ENCODE data around the gene MAP7. TPM values are rescaled to one million over a fixed set of nuclear protein-coding genes. Genes with fewer than 3 reads are reported as not detected.

The MAP7 gene
- total and polyA plus RNA-seq, 4 donors, result 3.2 to 17.5 (median 8.3) TPM

GRCh38 chr6:136326038-136326553, 224.1 kb downstream of the MAP7 start:
- 73% methylated on average over 8 of the region's 8 CpGs for WGBS
- Histone ChIP-seq H3K36me3 (ENCODE audit: control insufficient read depth in 4 of 4, insufficient read depth in 3 of 4, low read depth in 1 of 4, low read length in 3 of 4) (no peaks in the 10 kb centered on the region), H3K9ac (ENCODE audit: low read depth in 1 of 2, low read length in 2 of 2) (no peak overlapping the region), H3K27ac (ENCODE audit: low read depth in 1 of 2, low read length in 2 of 2) (no peak overlapping the region), H3K27me3 (ENCODE audit: control insufficient read depth in 4 of 4, insufficient read depth in 4 of 4, low read length in 3 of 4) (no peaks in the 10 kb centered on the region), H3K4me1 (ENCODE audit: control insufficient read depth in 4 of 4, insufficient read depth in 4 of 4, low read length in 3 of 4) (no peaks in the 10 kb centered on the region), H3K9me3 (ENCODE audit: control insufficient read depth in 4 of 4, low read length in 3 of 4) (no peaks in the 10 kb centered on the region), H3K4me3 (ENCODE audit: low read depth in 1 of 3, low read length in 3 of 3) (no peak overlapping the region)
- DNase-seq (ENCODE audit: low spot score), result no peak
- TF ChIP-seq ZBTB33 (IDR thresholded peaks at IDR 0.05), result no peak
- no peak for TF ChIP-seq GABPA (IDR thresholded peaks at IDR 0.05 in 1 of 2, conservative IDR thresholded peaks at IDR 0.05 in 1 of 2)
- TF ChIP-seq, protein P1, sequence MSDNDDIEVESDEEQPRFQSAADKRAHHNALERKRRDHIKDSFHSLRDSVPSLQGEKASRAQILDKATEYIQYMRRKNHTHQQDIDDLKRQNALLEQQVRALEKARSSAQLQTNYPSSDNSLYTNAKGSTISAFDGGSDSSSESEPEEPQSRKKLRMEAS (IDR thresholded peaks at IDR 0.05), result no peak
- TF ChIP-seq CTCF (IDR thresholded peaks at IDR 0.05; ENCODE audit: low read depth, low read length, missing input control), result no peak
- no peak for TF ChIP-seq ATF3 (IDR thresholded peaks at IDR 0.05)
- TF ChIP-seq FOXA1 (IDR thresholded peaks at IDR 0.05), result no peak
- TF ChIP-seq TAF1 (conservative IDR thresholded peaks at IDR 0.05), result no peak
- TF ChIP-seq FOXA2 (IDR thresholded peaks at IDR 0.05), result no peak
- TF ChIP-seq REST (IDR thresholded peaks at IDR 0.05), result no peak
- TF ChIP-seq HNF4A (conservative IDR thresholded peaks at IDR 0.05), result no peak
- no peak for TF ChIP-seq EGR1 (IDR thresholded peaks at IDR 0.05; ENCODE audit: low read depth in 2 of 2)
- no peak for TF ChIP-seq SP1 (IDR thresholded peaks at IDR 0.05)
- TF ChIP-seq HNF4G (IDR thresholded peaks at IDR 0.05), result no peak

GRCh38 chr6:136324686-136325380, 225.4 kb downstream of the MAP7 start:
- WGBS, result 84% methylated on average over 10 of the region's 10 CpGs
- no peak for DNase-seq (ENCODE audit: low spot score)
- TF ChIP-seq TAF1 (conservative IDR thresholded peaks at IDR 0.05), result no peak
- no peak for TF ChIP-seq REST (IDR thresholded peaks at IDR 0.05)
- TF ChIP-seq GABPA (IDR thresholded peaks at IDR 0.05 in 1 of 2, conservative IDR thresholded peaks at IDR 0.05 in 1 of 2), result no peak
- TF ChIP-seq EGR1 (IDR thresholded peaks at IDR 0.05; ENCODE audit: low read depth in 2 of 2), result no peak
- TF ChIP-seq NR2F2 (IDR thresholded peaks at IDR 0.05), result no peak
- TF ChIP-seq RAD21 (IDR thresholded peaks at IDR 0.05), result no peak
- no peak for TF ChIP-seq FOXA1 (IDR thresholded peaks at IDR 0.05)
- no peak for TF ChIP-seq SP1 (IDR thresholded peaks at IDR 0.05)
- no peak for TF ChIP-seq JUND (IDR thresholded peaks at IDR 0.05)

More at GRCh38 chr6:136324686-136325380, 225.4 kb downstream of the MAP7 start:
- Histone ChIP-seq H3K27ac (ENCODE audit: low read depth in 1 of 2, low read length in 2 of 2) (no peak overlapping the region), H3K4me3 (ENCODE audit: low read depth in 1 of 3, low read length in 3 of 3) (no peak overlapping the region), H3K4me1 (ENCODE audit: control insufficient read depth in 4 of 4, insufficient read depth in 4 of 4, low read length in 3 of 4) (no peaks in the 10 kb centered on the region), H3K9ac (ENCODE audit: low read depth in 1 of 2, low read length in 2 of 2) (no peak overlapping the region), H3K36me3 (ENCODE audit: control insufficient read depth in 4 of 4, insufficient read depth in 3 of 4, low read depth in 1 of 4, low read length in 3 of 4) (no peaks in the 10 kb centered on the region), H3K9me3 (ENCODE audit: control insufficient read depth in 4 of 4, low read length in 3 of 4) (no peaks in the 10 kb centered on the region), H3K27me3 (ENCODE audit: control insufficient read depth in 4 of 4, insufficient read depth in 4 of 4, low read length in 3 of 4) (no peaks in the 10 kb centered on the region)
